ENCODE results near the gene CRIM1. TPM values are rescaled to one million over a fixed set of nuclear protein-coding genes. Genes with fewer than 3 reads are reported as not detected.

Gene CRIM1
- total RNA-seq, 6 donors from 2014 or later: 74.7 to 128 (median 110) TPM

GRCh38 chr2:36339607-36340218 lies 15.9 kb upstream of the CRIM1 start:
- no peaks in the 10 kb centered on the region for H3K36me3 ChIP-seq
- no peak for DNase-seq
- H3K9me3 ChIP-seq: no peaks in the 10 kb centered on the region
- no peak overlapping the region for H3K27ac ChIP-seq
- no peak for TF ChIP-seq EP300 (IDR thresholded peaks at IDR 0.05)
- no peak for TF ChIP-seq CTCF (IDR thresholded peaks at IDR 0.05)
- no peak for TF ChIP-seq POLR2AphosphoS5 (IDR thresholded peaks at IDR 0.05)
- TF ChIP-seq POLR2A (IDR thresholded peaks at IDR 0.05): no peak
- 77 to 86% methylated on average over 6 of the region's 6 CpGs for WGBS, 2 donors
- no peak overlapping the region for H3K4me3 ChIP-seq
- no peaks in the 10 kb centered on the region for H3K27me3 ChIP-seq
- no peaks in the 10 kb centered on the region for H3K4me1 ChIP-seq
- ATAC-seq (ENCODE audit: low FRiP score in 2 of 2): no peak

- TF ChIP-seq POLR2A (IDR thresholded peaks at IDR 0.05): no peak
- no peak for TF ChIP-seq EP300 (IDR thresholded peaks at IDR 0.05)
- TF ChIP-seq POLR2AphosphoS5 (IDR thresholded peaks at IDR 0.05): no peak
- TF ChIP-seq CTCF (IDR thresholded peaks at IDR 0.05): no peak
- Histone ChIP-seq H3K9me3 (no peaks in the 10 kb centered on the region), H3K27ac (no peak overlapping the region), H3K4me1 (no peaks in the 10 kb centered on the region), H3K4me3 (no peak overlapping the region), H3K36me3 (no peaks in the 10 kb centered on the region), H3K27me3 (no peaks in the 10 kb centered on the region)
- ATAC-seq (ENCODE audit: low FRiP score in 2 of 2): no peak
- no peak for DNase-seq
- WGBS, 2 donors: 91 to 93% methylated on average over 3 of the region's 3 CpGs
Measured at GRCh38 chr2:36343606-36344005, 12.0 kb upstream of the CRIM1 start.

GRCh38 chr2:36348721-36349120 lies 6.9 kb upstream of the CRIM1 start:
- no peaks in the 10 kb centered on the region for H3K9me3 ChIP-seq
- WGBS, 2 donors: 79 to 89% methylated on average over 2 of the region's 2 CpGs
- no peak overlapping the region for H3K4me3 ChIP-seq
- no peak overlapping the region for H3K27ac ChIP-seq
- DNase-seq (no peak), ATAC-seq (ENCODE audit: low FRiP score in 2 of 2) (no peak)
- TF ChIP-seq POLR2A (IDR thresholded peaks at IDR 0.05) (no peak), CTCF (IDR thresholded peaks at IDR 0.05) (no peak), POLR2AphosphoS5 (IDR thresholded peaks at IDR 0.05) (no peak)
- H3K4me1 ChIP-seq: peaks cover 0 to 10% (median 7%) of the 10 kb centered on the region in 4 donors
- H3K27me3 ChIP-seq: no peaks in the 10 kb centered on the region
- no peaks in the 10 kb centered on the region for H3K36me3 ChIP-seq

- TF ChIP-seq POLR2A (IDR thresholded peaks at IDR 0.05) (no peak), CTCF (IDR thresholded peaks at IDR 0.05) (no peak), POLR2AphosphoS5 (IDR thresholded peaks at IDR 0.05) (no peak), EP300 (IDR thresholded peaks at IDR 0.05) (no peak)
- H3K4me3 ChIP-seq: no peak overlapping the region
- no peak for ATAC-seq (ENCODE audit: low FRiP score in 2 of 2)
Measured at GRCh38 chr2:36351291-36351690, 4.3 kb upstream of the CRIM1 start.

GRCh38 chr2:36351736-36352349 lies 3.7 kb upstream of the CRIM1 start:
- ATAC-seq (ENCODE audit: low FRiP score in 2 of 2) (peak in 1 of 2 donors; percentile 13), DNase-seq (no peak)
- WGBS, 2 donors: 16 to 19% methylated on average over 10 of the region's 10 CpGs
- Histone ChIP-seq H3K27ac (no peak overlapping the region), H3K4me1 (peaks cover 12 to 22% (median 17%) of the 10 kb centered on the region in 4 donors), H3K9me3 (no peaks in the 10 kb centered on the region), H3K4me3 (no peak overlapping the region), H3K36me3 (no peaks in the 10 kb centered on the region), H3K27me3 (peaks cover 0 to 9% (median 0%) of the 10 kb centered on the region in 4 donors)
- TF ChIP-seq POLR2AphosphoS5 (IDR thresholded peaks at IDR 0.05) (no peak), CTCF (IDR thresholded peaks at IDR 0.05) (peak; percentile 48 to 66 (median 58))

More at GRCh38 chr2:36351291-36351690, 4.3 kb upstream of the CRIM1 start:
- WGBS, 2 donors: 90 to 94% methylated on average over 2 of the region's 2 CpGs
- peaks cover 12 to 19% (median 15%) of the 10 kb centered on the region in 4 donors for H3K4me1 ChIP-seq
- H3K27me3 ChIP-seq: peaks cover 0 to 5% (median 0%) of the 10 kb centered on the region in 4 donors
- no peaks in the 10 kb centered on the region for H3K9me3 ChIP-seq
- no peak for DNase-seq
- H3K36me3 ChIP-seq: no peaks in the 10 kb centered on the region
- no peak overlapping the region for H3K27ac ChIP-seq

All from upper lobe of left lung (tissue), 6 donors.